ENCODE measurements around the gene LBX1.

The LBX1 gene

GRCh38 chr10:101258179-101258885, 29.1 kb upstream of the LBX1 start:
- no peak overlapping the region for H3K4me3 ChIP-seq
- DNase-seq (ENCODE audit: low spot score), result no peak
- TF ChIP-seq, protein P1, sequence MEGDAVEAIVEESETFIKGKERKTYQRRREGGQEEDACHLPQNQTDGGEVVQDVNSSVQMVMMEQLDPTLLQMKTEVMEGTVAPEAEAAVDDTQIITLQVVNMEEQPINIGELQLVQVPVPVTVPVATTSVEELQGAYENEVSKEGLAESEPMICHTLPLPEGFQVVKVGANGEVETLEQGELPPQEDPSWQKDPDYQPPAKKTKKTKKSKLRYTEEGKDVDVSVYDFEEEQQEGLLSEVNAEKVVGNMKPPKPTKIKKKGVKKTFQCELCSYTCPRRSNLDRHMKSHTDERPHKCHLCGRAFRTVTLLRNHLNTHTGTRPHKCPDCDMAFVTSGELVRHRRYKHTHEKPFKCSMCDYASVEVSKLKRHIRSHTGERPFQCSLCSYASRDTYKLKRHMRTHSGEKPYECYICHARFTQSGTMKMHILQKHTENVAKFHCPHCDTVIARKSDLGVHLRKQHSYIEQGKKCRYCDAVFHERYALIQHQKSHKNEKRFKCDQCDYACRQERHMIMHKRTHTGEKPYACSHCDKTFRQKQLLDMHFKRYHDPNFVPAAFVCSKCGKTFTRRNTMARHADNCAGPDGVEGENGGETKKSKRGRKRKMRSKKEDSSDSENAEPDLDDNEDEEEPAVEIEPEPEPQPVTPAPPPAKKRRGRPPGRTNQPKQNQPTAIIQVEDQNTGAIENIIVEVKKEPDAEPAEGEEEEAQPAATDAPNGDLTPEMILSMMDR (IDR thresholded peaks at IDR 0.05), result no peak
- H3K27ac ChIP-seq, result no peak overlapping the region

DNA sequence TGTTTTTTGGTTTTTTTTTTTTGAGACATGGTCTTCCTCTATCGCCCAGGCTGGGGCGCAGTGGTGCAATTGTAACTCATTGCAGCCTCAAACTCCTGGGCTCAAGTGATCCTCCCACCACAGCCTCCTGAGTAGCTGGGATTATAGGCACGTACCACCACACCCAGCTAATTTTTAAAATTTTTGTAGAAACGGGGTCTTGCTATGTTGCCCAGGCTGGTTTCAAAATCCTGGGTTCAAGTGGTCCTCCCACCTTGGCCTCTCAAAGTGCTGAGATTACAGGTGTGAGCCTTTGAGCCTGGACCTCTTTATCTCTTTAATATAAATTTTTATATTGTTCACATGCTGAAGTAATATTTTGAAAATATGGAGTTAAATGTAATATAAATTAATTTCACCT, 28.2 kb upstream of the LBX1 start:
- DNase-seq (ENCODE audit: low spot score), result no peak
- Histone ChIP-seq H3K27ac (no peak overlapping the region), H3K4me3 (no peak overlapping the region)
- TF ChIP-seq, protein P1 (IDR thresholded peaks at IDR 0.05), result no peak

- TF ChIP-seq, protein P1 (IDR thresholded peaks at IDR 0.05), result no peak
- H3K27ac ChIP-seq, result no peak overlapping the region
- no peak overlapping the region for H3K4me3 ChIP-seq
- DNase-seq (ENCODE audit: low spot score), result no peak
Measured at GRCh38 chr10:101257084-101257483, 27.8 kb upstream of the LBX1 start.

GRCh38 chr10:101256387-101256786, 27.1 kb upstream of the LBX1 start:
- H3K27ac ChIP-seq, result no peak overlapping the region
- DNase-seq (ENCODE audit: low spot score), result no peak
- H3K4me3 ChIP-seq, result no peak overlapping the region
- TF ChIP-seq, protein P1 (IDR thresholded peaks at IDR 0.05), result no peak

DNA sequence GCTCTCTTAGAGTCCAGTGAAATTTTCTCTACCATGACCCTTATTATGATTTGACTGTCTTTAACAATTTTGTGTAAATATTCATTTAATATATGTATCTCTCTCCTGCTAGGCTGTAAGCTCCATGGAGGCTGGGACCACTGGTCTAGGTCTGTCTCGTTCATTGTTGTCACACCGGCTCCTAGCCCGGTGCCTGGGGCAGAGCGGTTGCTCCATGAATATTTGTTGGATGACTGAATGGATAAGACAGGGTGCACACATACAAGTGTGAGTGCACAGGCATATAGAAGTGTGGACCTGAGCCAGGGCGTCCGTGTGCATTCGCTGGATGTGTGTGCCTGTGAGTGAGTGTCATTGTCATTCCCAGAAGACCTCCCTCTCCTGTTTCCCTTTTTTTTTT, 20.9 kb upstream of the LBX1 start:
- no peak overlapping the region for H3K4me3 ChIP-seq
- H3K27ac ChIP-seq, result no peak overlapping the region
- TF ChIP-seq, protein P1 (IDR thresholded peaks at IDR 0.05), result no peak
- no peak for DNase-seq (ENCODE audit: low spot score)

GRCh38 chr10:101249171-101249581, 19.9 kb upstream of the LBX1 start:
- no peak for DNase-seq (ENCODE audit: low spot score)
- no peak overlapping the region for H3K27ac ChIP-seq
- H3K4me3 ChIP-seq, result no peak overlapping the region
- TF ChIP-seq, protein P1 (IDR thresholded peaks at IDR 0.05), result no peak

DNA sequence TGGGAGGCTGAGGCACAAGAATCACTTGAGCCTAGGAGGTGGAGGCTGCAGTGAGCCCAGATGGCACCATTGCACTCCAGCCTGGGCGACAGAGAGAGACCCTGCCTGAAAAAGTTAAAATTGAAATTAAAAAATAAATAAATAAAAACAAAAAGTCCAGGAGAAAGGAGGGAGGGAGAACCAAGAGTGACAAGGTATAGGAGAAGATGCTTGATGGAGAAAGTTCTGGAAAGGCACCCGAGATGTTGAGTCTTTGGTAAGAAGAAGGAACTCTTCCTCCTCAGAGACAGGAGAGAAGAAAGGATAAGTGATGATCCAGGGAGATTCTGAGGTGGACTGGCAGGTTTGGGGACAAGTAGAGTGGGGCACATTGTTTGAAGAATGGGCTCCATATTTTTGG, 17.4 kb upstream of the LBX1 start:
- no peak for DNase-seq (ENCODE audit: low spot score)
- Histone ChIP-seq H3K27ac (no peak overlapping the region), H3K4me3 (no peak overlapping the region)

More for the DNA sequence above, 17.4 kb upstream of the LBX1 start:
- TF ChIP-seq, protein P1 (IDR thresholded peaks at IDR 0.05), result no peak

Data from coronary artery (tissue), 2 donors.